Measurements from ENCODE around the gene KLHL13.

- TF ChIP-seq, protein P1, sequence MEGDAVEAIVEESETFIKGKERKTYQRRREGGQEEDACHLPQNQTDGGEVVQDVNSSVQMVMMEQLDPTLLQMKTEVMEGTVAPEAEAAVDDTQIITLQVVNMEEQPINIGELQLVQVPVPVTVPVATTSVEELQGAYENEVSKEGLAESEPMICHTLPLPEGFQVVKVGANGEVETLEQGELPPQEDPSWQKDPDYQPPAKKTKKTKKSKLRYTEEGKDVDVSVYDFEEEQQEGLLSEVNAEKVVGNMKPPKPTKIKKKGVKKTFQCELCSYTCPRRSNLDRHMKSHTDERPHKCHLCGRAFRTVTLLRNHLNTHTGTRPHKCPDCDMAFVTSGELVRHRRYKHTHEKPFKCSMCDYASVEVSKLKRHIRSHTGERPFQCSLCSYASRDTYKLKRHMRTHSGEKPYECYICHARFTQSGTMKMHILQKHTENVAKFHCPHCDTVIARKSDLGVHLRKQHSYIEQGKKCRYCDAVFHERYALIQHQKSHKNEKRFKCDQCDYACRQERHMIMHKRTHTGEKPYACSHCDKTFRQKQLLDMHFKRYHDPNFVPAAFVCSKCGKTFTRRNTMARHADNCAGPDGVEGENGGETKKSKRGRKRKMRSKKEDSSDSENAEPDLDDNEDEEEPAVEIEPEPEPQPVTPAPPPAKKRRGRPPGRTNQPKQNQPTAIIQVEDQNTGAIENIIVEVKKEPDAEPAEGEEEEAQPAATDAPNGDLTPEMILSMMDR (IDR thresholded peaks at IDR 0.05 in 2 of 3, conservative IDR thresholded peaks at IDR 0.05 in 1 of 3; ENCODE audit: borderline replicate concordance in 1 of 3, insufficient read depth in 1 of 3, low read depth in 2 of 3, low read length in 2 of 3), result peak in 2 of 3 experiments; percentile 12 to 23; a peak in 2 of 6 replicates
- TF ChIP-seq POLR2A (IDR thresholded peaks at IDR 0.05; ENCODE audit: borderline replicate concordance, extremely low read depth, insufficient read depth, insufficient read length) (no peak), SIN3A (IDR thresholded peaks at IDR 0.05; ENCODE audit: low read depth) (no peak), ATF3 (IDR thresholded peaks at IDR 0.05) (no peak), EZH2 (IDR thresholded peaks at IDR 0.05) (no peak), ELF1 (IDR thresholded peaks at IDR 0.05; ENCODE audit: borderline replicate concordance, low read depth) (no peak), POLR2AphosphoS5 (IDR thresholded peaks at IDR 0.05; ENCODE audit: low read depth, low read length) (no peak), RAD21 (IDR thresholded peaks at IDR 0.05; ENCODE audit: low read depth) (peak; percentile 22; the same call in 1 of the 2 replicates)
- TF ChIP-seq, protein P2, sequence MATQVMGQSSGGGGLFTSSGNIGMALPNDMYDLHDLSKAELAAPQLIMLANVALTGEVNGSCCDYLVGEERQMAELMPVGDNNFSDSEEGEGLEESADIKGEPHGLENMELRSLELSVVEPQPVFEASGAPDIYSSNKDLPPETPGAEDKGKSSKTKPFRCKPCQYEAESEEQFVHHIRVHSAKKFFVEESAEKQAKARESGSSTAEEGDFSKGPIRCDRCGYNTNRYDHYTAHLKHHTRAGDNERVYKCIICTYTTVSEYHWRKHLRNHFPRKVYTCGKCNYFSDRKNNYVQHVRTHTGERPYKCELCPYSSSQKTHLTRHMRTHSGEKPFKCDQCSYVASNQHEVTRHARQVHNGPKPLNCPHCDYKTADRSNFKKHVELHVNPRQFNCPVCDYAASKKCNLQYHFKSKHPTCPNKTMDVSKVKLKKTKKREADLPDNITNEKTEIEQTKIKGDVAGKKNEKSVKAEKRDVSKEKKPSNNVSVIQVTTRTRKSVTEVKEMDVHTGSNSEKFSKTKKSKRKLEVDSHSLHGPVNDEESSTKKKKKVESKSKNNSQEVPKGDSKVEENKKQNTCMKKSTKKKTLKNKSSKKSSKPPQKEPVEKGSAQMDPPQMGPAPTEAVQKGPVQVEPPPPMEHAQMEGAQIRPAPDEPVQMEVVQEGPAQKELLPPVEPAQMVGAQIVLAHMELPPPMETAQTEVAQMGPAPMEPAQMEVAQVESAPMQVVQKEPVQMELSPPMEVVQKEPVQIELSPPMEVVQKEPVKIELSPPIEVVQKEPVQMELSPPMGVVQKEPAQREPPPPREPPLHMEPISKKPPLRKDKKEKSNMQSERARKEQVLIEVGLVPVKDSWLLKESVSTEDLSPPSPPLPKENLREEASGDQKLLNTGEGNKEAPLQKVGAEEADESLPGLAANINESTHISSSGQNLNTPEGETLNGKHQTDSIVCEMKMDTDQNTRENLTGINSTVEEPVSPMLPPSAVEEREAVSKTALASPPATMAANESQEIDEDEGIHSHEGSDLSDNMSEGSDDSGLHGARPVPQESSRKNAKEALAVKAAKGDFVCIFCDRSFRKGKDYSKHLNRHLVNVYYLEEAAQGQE (IDR thresholded peaks at IDR 0.05; ENCODE audit: low read depth), result no peak
Observed at GRCh38 chrX:117985241-117985640, 131.4 kb downstream of the KLHL13 start.

All from HCT116 (cell line).